PFSK-1 (cell line): ENCODE results near the gene MANEAL.

Experiments used
- POLR2AphosphoS5 ChIP-seq: IDR thresholded peaks from 2 replicates; pipeline ENCODE4 v1.6.1; 2012; ENCODE audit warnings: low read depth, mild to moderate bottlenecking, control low read depth, low read length, moderate library complexity
- TAF1 ChIP-seq: IDR thresholded peaks from 2 replicates; pipeline ENCODE4 v1.6.1; 2012; ENCODE audit warnings: low read length, control low read depth, borderline replicate concordance; ENCODE audit not compliant: insufficient read depth

GRCh38 chr1:37795340-37796125 is 1.9 kb downstream of the MANEAL start:
- TF ChIP-seq POLR2AphosphoS5 (no peak), TAF1 (no peak)
